ENCODE results near the gene ICAM5.

DNA sequence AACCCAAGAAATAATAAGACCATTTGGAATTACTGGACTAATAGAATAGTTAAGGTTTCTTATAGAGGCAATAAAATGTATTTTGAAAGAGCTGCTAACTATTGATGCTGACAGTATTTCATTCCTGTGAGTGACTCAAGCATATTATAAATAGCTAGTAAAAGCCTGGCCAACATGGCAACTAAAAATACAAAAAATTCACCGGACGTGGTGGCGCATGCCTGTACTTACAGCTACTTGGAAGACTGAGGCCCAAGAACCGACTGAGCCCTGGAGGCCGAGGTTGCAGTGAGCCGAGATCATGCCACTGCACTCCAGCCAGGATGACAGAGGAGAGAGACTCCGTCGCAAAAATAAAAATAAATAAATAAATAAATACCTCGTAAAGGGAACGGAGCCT, 55.0 kb downstream of the ICAM5 start:
- TF ChIP-seq, protein P1, sequence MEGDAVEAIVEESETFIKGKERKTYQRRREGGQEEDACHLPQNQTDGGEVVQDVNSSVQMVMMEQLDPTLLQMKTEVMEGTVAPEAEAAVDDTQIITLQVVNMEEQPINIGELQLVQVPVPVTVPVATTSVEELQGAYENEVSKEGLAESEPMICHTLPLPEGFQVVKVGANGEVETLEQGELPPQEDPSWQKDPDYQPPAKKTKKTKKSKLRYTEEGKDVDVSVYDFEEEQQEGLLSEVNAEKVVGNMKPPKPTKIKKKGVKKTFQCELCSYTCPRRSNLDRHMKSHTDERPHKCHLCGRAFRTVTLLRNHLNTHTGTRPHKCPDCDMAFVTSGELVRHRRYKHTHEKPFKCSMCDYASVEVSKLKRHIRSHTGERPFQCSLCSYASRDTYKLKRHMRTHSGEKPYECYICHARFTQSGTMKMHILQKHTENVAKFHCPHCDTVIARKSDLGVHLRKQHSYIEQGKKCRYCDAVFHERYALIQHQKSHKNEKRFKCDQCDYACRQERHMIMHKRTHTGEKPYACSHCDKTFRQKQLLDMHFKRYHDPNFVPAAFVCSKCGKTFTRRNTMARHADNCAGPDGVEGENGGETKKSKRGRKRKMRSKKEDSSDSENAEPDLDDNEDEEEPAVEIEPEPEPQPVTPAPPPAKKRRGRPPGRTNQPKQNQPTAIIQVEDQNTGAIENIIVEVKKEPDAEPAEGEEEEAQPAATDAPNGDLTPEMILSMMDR (conservative IDR thresholded peaks at IDR 0.05; ENCODE audit: low read depth, low read length): no peak
- no peak for TF ChIP-seq EZH2phosphoT487 (IDR thresholded peaks at IDR 0.05; ENCODE audit: borderline replicate concordance, low read length)

Data from PC-3 (cell line).